GM12878 (cell line): ENCODE results near the gene FAM120B. TPM values are rescaled to one million over a fixed set of nuclear protein-coding genes. Genes with fewer than 3 reads are reported as not detected.
"Not testable (repeated sequence)": the region's sequence is repeated elsewhere in the genome, so short reads cannot be mapped to it uniquely, and the experiment has no call there.

Source experiments
- ATAC-seq: fragments of 200-7000 bp; cut with Tn5 transposase; 3 replicates; pipeline ENCODE4 v1.9.1; 2020; ENCODE audit warnings: mild to moderate bottlenecking, moderate library complexity
- BruUV-seq: library from RNA; stranded (reverse); fragments of 400-500 nt; replicated peaks from 2 replicates; lab custom pipeline; 2021; lab: Mats Ljungman, UMichigan
- CTCF ChIA-PET: fragments of 300-600 bp; sonication (Branson Sonifier 250); formaldehyde crosslinking; extraction: SDS; loops from one replicate; lab custom pipeline; 2021; ENCODE audit warnings: inconsistent platforms; lab: Yijun Ruan, JAX
- POLR2A ChIA-PET: fragments of 350-600 bp; formaldehyde crosslinking; extraction: SDS; loops from one replicate; lab custom pipeline; 2021; ENCODE audit warnings: inconsistent platforms; lab: Charles Lee
- RAD21 ChIA-PET: fragments of 300-600 bp; sonication (Branson Sonifier 250); formaldehyde crosslinking; loops from one replicate; lab custom pipeline; 2023; ENCODE audit warnings: antibody characterized with exemption; ENCODE audit not compliant: unreplicated experiment; lab: Charles Lee
- SMC1A ChIA-PET: fragments of 300-600 bp; sonication (Branson Sonifier 250); formaldehyde crosslinking; loops from one replicate; lab custom pipeline; 2023; ENCODE audit not compliant: unreplicated experiment, uncharacterized antibody; lab: Charles Lee
- DNase-seq: peaks from one replicate; pipeline ENCODE4 v3.0.0-alpha.2; 2011; ENCODE audit warnings: low read depth, low spot score
- FAIRE-seq: peaks from 3 replicates; lab custom pipeline; 2011; peaks lifted over from hg19 to GRCh38; lab: Jason Lieb, UNC
- H2AFZ ChIP-seq: 2 replicates; pipeline ENCODE4 v1.6.0; 2011; ENCODE audit warnings: low read depth, low read length, control low read depth; ENCODE audit not compliant: control insufficient read depth
- H3K27ac ChIP-seq: 2 replicates; pipeline ENCODE4 v1.5.1; 2011; ENCODE audit warnings: control low read depth; ENCODE audit not compliant: control insufficient read depth, insufficient read depth
- H3K27me3 ChIP-seq, 2 experiments: replicated peaks in 1 of 2; 2 replicates each; pipeline versions ENCODE4 v1.6.0 to v1.6.1; 2011; ENCODE audit warnings: low read length in 1 of 2; ENCODE audit not compliant: control insufficient read depth in 2 of 2, insufficient read depth in 2 of 2
- H3K36me3 ChIP-seq, 2 experiments: 2 replicates each; pipeline ENCODE4 v1.5.1; 2011; ENCODE audit warnings: low read length in 1 of 2; ENCODE audit not compliant: control insufficient read depth in 2 of 2, insufficient read depth in 2 of 2
- H3K4me1 ChIP-seq: 2 replicates; pipeline ENCODE4 v1.6.1; 2011; ENCODE audit warnings: mild to moderate bottlenecking, low read length, moderate library complexity, mixed read lengths; ENCODE audit not compliant: control insufficient read depth, insufficient read depth
- H3K4me2 ChIP-seq: 2 replicates; pipeline ENCODE4 v1.6.0; 2011; ENCODE audit warnings: control low read depth; ENCODE audit not compliant: control insufficient read depth, insufficient read depth
- H3K4me3 ChIP-seq: fragments of 200-600 bp; sonication (generic); 2 replicates; pipeline ENCODE4 v1.5.1; 2016
- H3K79me2 ChIP-seq: 2 replicates; pipeline ENCODE4 v1.6.0; 2011; ENCODE audit warnings: low read length; ENCODE audit not compliant: control insufficient read depth, insufficient read depth
- H3K9ac ChIP-seq: 2 replicates; pipeline ENCODE4 v1.8.0; 2011; ENCODE audit warnings: low read length, control low read depth, mixed read lengths; ENCODE audit not compliant: control insufficient read depth, insufficient read depth
- H3K9me3 ChIP-seq: replicated peaks from 3 replicates; pipeline ENCODE4 v1.5.1; 2011; ENCODE audit warnings: mild to moderate bottlenecking, low read length; ENCODE audit not compliant: control insufficient read depth, insufficient read depth
- H4K20me1 ChIP-seq: 2 replicates; pipeline ENCODE4 v1.6.0; 2011; ENCODE audit not compliant: control insufficient read depth, insufficient read depth
- GABPA ChIP-seq: IDR thresholded peaks from 2 replicates; pipeline ENCODE4 v1.6.1; 2014; ENCODE audit warnings: antibody characterized with exemption, low read depth, mild to moderate bottlenecking, inconsistent platforms
- IKZF2 ChIP-seq, 2 experiments: fragments of 450-650 bp; IDR thresholded peaks; 2 replicates each; pipeline ENCODE4 v1.6.1; 2017; ENCODE audit warnings: mild to moderate bottlenecking in 2 of 2, moderate library complexity in 2 of 2
- IRF4 ChIP-seq: IDR thresholded peaks from 2 replicates; pipeline ENCODE4 v1.6.1; 2011; ENCODE audit warnings: low read depth, low read length
- MEF2B ChIP-seq: fragments of 450-650 bp; IDR thresholded peaks from 2 replicates; pipeline ENCODE4 v1.6.1; 2018; ENCODE audit warnings: mild to moderate bottlenecking, moderate library complexity; ENCODE audit not compliant: partially characterized antibody, poor library complexity, severe bottlenecking
- MTA3 ChIP-seq: IDR thresholded peaks from 2 replicates; pipeline ENCODE4 v1.6.1; 2012; ENCODE audit warnings: low read length, inconsistent platforms, borderline replicate concordance
- NFYB ChIP-seq: IDR thresholded peaks from 2 replicates; pipeline ENCODE4 v1.6.1; 2011; ENCODE audit warnings: low read depth, mild to moderate bottlenecking, low read length, improper control_type of control experiment, moderate library complexity; ENCODE audit not compliant: insufficient read depth
- PAX8 ChIP-seq: fragments of 450-650 bp; IDR thresholded peaks from 2 replicates; pipeline ENCODE4 v1.6.1; 2017; ENCODE audit warnings: mild to moderate bottlenecking, moderate library complexity
- POLR2AphosphoS5 ChIP-seq: IDR thresholded peaks from 2 replicates; pipeline ENCODE4 v1.6.1; 2011; ENCODE audit warnings: mild to moderate bottlenecking, low read length, inconsistent platforms
- SMAD5 ChIP-seq: IDR thresholded peaks from 2 replicates; pipeline ENCODE4 v1.6.1; 2016; ENCODE audit warnings: antibody characterized with exemption, low read depth
- SMC3 ChIP-seq: IDR thresholded peaks from 2 replicates; pipeline ENCODE4 v1.6.1; 2011; ENCODE audit warnings: low read length, improper control_type of control experiment, borderline replicate concordance
- ZNF24 ChIP-seq: fragments of 450-650 bp; IDR thresholded peaks from 2 replicates; pipeline ENCODE4 v1.6.1; 2017; ENCODE audit warnings: antibody characterized with exemption, mild to moderate bottlenecking
- WGBS: methylation state at CpG from one replicate; pipeline ENCODE4 v1.1.6; 2016; ENCODE audit warnings: low lambda C conversion rate; ENCODE audit not compliant: insufficient replicate concordance, insufficient coverage; ENCODE audit errors: missing lambda C conversion rate; 5-methylcytosine and 5-hydroxymethylcytosine counted together
- in situ Hi-C: fragments of 300-500 bp; cut with MboI; formaldehyde crosslinking; loops from 9 replicates; pipeline ENCODE4 v1.14.3; 2018; ENCODE audit warnings: mixed read lengths
- intact Hi-C: fragments of 100-400 bp; cut with micrococcal nuclease; formaldehyde crosslinking; loops from one replicate; pipeline ENCODE4 v1.14.2; 2022; ENCODE audit not compliant: unreplicated experiment
- polyA plus RNA-seq, 11 experiments: library from polyadenylated mRNA; depleted of rRNA in 4 of 11; unstranded in 6 of 11; stranded (reverse) in 5 of 11; fragments of >200 nt; fragmentation: Nextera tagmentation in 4 of 11; fragmentation: Illumina TruSeq in 1 of 11; extraction: Ambion mirVana in 4 of 11; extraction: Trizol in 1 of 11; gene quantifications; 1 replicate in 1 of 11; 2 replicates in 10 of 11; pipeline versions ENCODE4 v1.2.1 to v1.2.3, GENCODE V29; 2011 to 2016; ENCODE audit warnings: inconsistent platforms in 2 of 11, missing spikeins in 2 of 11, low read depth in 1 of 11
- total RNA-seq, 4 experiments: library from RNA; depleted of rRNA in 3 of 4; stranded (reverse); fragments of >200 nt in 3 of 4; fragmentation: Illumina TruSeq in 1 of 4; extraction: Trizol in 1 of 4; gene quantifications; 2 replicates each; pipeline versions ENCODE4 v1.2.1 to v1.2.3, GENCODE V29; 2013 to 2021

FAM120B gene
- total and polyA plus RNA-seq, 10 of the 15 experiments (the other 5 are each of a cell fraction or from before 2014, with no cell fraction given) = 3.3 to 21.6 (median 15.3) TPM

GRCh38 chr6:170335199-170335598 lies 28.6 kb downstream of the FAM120B start:
- H4K20me1 ChIP-seq, H3K4me2 ChIP-seq, H3K4me1 ChIP-seq, H3K9me3 ChIP-seq, H3K9ac ChIP-seq, BruUV-seq, RAD21 ChIA-PET, H2AFZ ChIP-seq, ATAC-seq, H3K79me2 ChIP-seq, FAIRE-seq, intact Hi-C loops, SMC1A ChIA-PET, POLR2A ChIA-PET, H3K27ac ChIP-seq, H3K27me3 ChIP-seq, DNase-seq, H3K4me3 ChIP-seq, in situ Hi-C loops: not testable (repeated sequence)
- CTCF ChIA-PET = interaction anchor here (1.5 kb wide), 1 partner anchor 182 kb away, joined by 3 read pairs; no protein-coding TSS in a partner anchor
- 98% methylated on average over 3 of the region's 3 CpGs for WGBS
- H3K36me3 ChIP-seq = peaks cover 0 to 11% of the 10 kb centered on the region in 2 experiments; a peak in 2 of 4 replicates

- FAIRE-seq = no peak
Observed at GRCh38 chr6:170344631-170345576, 38.3 kb downstream of the FAM120B start.

More at GRCh38 chr6:170344631-170345576, 38.3 kb downstream of the FAM120B start:
- BruUV-seq = no TSS peak
- Histone ChIP-seq H3K36me3 (peaks cover 6 to 28% of the 10 kb centered on the region in 2 experiments), H3K4me3 (no peak overlapping the region), H3K9me3 (peaks cover 2% of the 10 kb centered on the region; the same call in 2 of the 3 replicates), H3K9ac (no peak overlapping the region), H3K27ac (peak overlapping the region; percentile 11), H3K4me2 (no peak overlapping the region), H3K79me2 (no peaks in the 10 kb centered on the region; the same call in 1 of the 2 replicates), H3K4me1 (peaks cover 20% of the 10 kb centered on the region), H3K27me3 (no peaks in the 10 kb centered on the region), H4K20me1 (no peaks in the 10 kb centered on the region), H2AFZ (no peak overlapping the region)
- intact Hi-C loops = no loop called here
- in situ Hi-C loops = no loop called here
- peak; percentile 52 for ATAC-seq
- RAD21 ChIA-PET = no interaction called here
- POLR2A ChIA-PET = no interaction called here
- DNase-seq = peak; percentile 20
- WGBS = 51% methylated on average over 10 of the region's 10 CpGs
- TF ChIP-seq ZNF24 (no peak), SMC3 (no peak), MTA3 (no peak), SMAD5 (no peak), MEF2B (peak; percentile 27), NFYB (0 out of 2 replicates have a peak, but pooled peaks have one; percentile 30), IRF4 (no peak), POLR2AphosphoS5 (no peak), PAX8 (no peak), IKZF2 (IDR thresholded peaks at IDR 0.05) (no peak), GABPA (no peak)
- CTCF ChIA-PET = no interaction called here
- SMC1A ChIA-PET = no interaction called here
